ENCODE measurements around the gene ACAD11.

ACAD11 gene

GRCh38 chr3:132522353-132522752 lies 137.3 kb downstream of the ACAD11 start:
- no peak overlapping the region for H3K27ac ChIP-seq (ENCODE audit: low read length)
- H3K9me3 ChIP-seq (ENCODE audit: insufficient read depth, low read depth, low read length), result no peaks in the 10 kb centered on the region
- H3K9ac ChIP-seq (ENCODE audit: low read depth, low read length), result no peak overlapping the region
- no peak overlapping the region for H3K4me3 ChIP-seq (ENCODE audit: low read length)
- H3K36me3 ChIP-seq (ENCODE audit: insufficient read depth, low read depth, low read length), result peaks cover 92% of the 10 kb centered on the region
- no peaks in the 10 kb centered on the region for H3K4me1 ChIP-seq (ENCODE audit: insufficient read depth, low read length)
- no peaks in the 10 kb centered on the region for H3K27me3 ChIP-seq (ENCODE audit: insufficient read depth, low read length)

GRCh38 chr3:132521901-132522300 lies 137.7 kb downstream of the ACAD11 start:
- Histone ChIP-seq H3K4me1 (ENCODE audit: insufficient read depth, low read length) (no peaks in the 10 kb centered on the region), H3K27ac (ENCODE audit: low read length) (no peak overlapping the region), H3K9me3 (ENCODE audit: insufficient read depth, low read depth, low read length) (no peaks in the 10 kb centered on the region), H3K36me3 (ENCODE audit: insufficient read depth, low read depth, low read length) (peaks cover 92% of the 10 kb centered on the region), H3K9ac (ENCODE audit: low read depth, low read length) (no peak overlapping the region), H3K27me3 (ENCODE audit: insufficient read depth, low read length) (no peaks in the 10 kb centered on the region), H3K4me3 (ENCODE audit: low read length) (no peak overlapping the region)

- Histone ChIP-seq H3K9me3 (ENCODE audit: insufficient read depth, low read depth, low read length) (no peaks in the 10 kb centered on the region), H3K27me3 (ENCODE audit: insufficient read depth, low read length) (no peaks in the 10 kb centered on the region), H3K4me3 (ENCODE audit: low read length) (no peak overlapping the region), H3K36me3 (ENCODE audit: insufficient read depth, low read depth, low read length) (peaks cover 93% of the 10 kb centered on the region), H3K27ac (ENCODE audit: low read length) (no peak overlapping the region), H3K9ac (ENCODE audit: low read depth, low read length) (no peak overlapping the region), H3K4me1 (ENCODE audit: insufficient read depth, low read length) (no peaks in the 10 kb centered on the region)
These were observed 139.7 kb downstream of the ACAD11 start for GRCh38 chr3:132519914-132520313.

GRCh38 chr3:132517311-132517710 lies 142.3 kb downstream of the ACAD11 start:
- H3K4me1 ChIP-seq (ENCODE audit: insufficient read depth, low read length), result no peaks in the 10 kb centered on the region
- H3K9ac ChIP-seq (ENCODE audit: low read depth, low read length), result no peak overlapping the region
- H3K9me3 ChIP-seq (ENCODE audit: insufficient read depth, low read depth, low read length), result no peaks in the 10 kb centered on the region
- H3K4me3 ChIP-seq (ENCODE audit: low read length), result no peak overlapping the region
- no peak overlapping the region for H3K27ac ChIP-seq (ENCODE audit: low read length)
- H3K27me3 ChIP-seq (ENCODE audit: insufficient read depth, low read length), result no peaks in the 10 kb centered on the region
- H3K36me3 ChIP-seq (ENCODE audit: insufficient read depth, low read depth, low read length), result peaks cover 93% of the 10 kb centered on the region

GRCh38 chr3:132513057-132513456 lies 146.6 kb downstream of the ACAD11 start:
- Histone ChIP-seq H3K9ac (ENCODE audit: low read depth, low read length) (no peak overlapping the region), H3K36me3 (ENCODE audit: insufficient read depth, low read depth, low read length) (peaks cover 94% of the 10 kb centered on the region), H3K4me1 (ENCODE audit: insufficient read depth, low read length) (no peaks in the 10 kb centered on the region), H3K27ac (ENCODE audit: low read length) (no peak overlapping the region), H3K27me3 (ENCODE audit: insufficient read depth, low read length) (no peaks in the 10 kb centered on the region), H3K9me3 (ENCODE audit: insufficient read depth, low read depth, low read length) (no peaks in the 10 kb centered on the region), H3K4me3 (ENCODE audit: low read length) (no peak overlapping the region)

GRCh38 chr3:132509506-132509905 lies 150.1 kb downstream of the ACAD11 start:
- H3K4me1 ChIP-seq (ENCODE audit: insufficient read depth, low read length), result no peaks in the 10 kb centered on the region
- H3K36me3 ChIP-seq (ENCODE audit: insufficient read depth, low read depth, low read length), result peaks cover 93% of the 10 kb centered on the region
- H3K9ac ChIP-seq (ENCODE audit: low read depth, low read length), result no peak overlapping the region
- H3K27me3 ChIP-seq (ENCODE audit: insufficient read depth, low read length), result no peaks in the 10 kb centered on the region
- H3K4me3 ChIP-seq (ENCODE audit: low read length), result no peak overlapping the region
- H3K27ac ChIP-seq (ENCODE audit: low read length), result no peak overlapping the region
- H3K9me3 ChIP-seq (ENCODE audit: insufficient read depth, low read depth, low read length), result no peaks in the 10 kb centered on the region

- Histone ChIP-seq H3K36me3 (ENCODE audit: insufficient read depth, low read depth, low read length) (peaks cover 93% of the 10 kb centered on the region), H3K27ac (ENCODE audit: low read length) (no peak overlapping the region)
These were observed 150.5 kb downstream of the ACAD11 start for GRCh38 chr3:132509096-132509495.

More at GRCh38 chr3:132509096-132509495, 150.5 kb downstream of the ACAD11 start:
- no peaks in the 10 kb centered on the region for H3K9me3 ChIP-seq (ENCODE audit: insufficient read depth, low read depth, low read length)
- no peak overlapping the region for H3K9ac ChIP-seq (ENCODE audit: low read depth, low read length)
- H3K27me3 ChIP-seq (ENCODE audit: insufficient read depth, low read length), result no peaks in the 10 kb centered on the region
- H3K4me1 ChIP-seq (ENCODE audit: insufficient read depth, low read length), result no peaks in the 10 kb centered on the region
- H3K4me3 ChIP-seq (ENCODE audit: low read length), result no peak overlapping the region

All from iPS-20b (cell line).